Measurements from ENCODE around the gene PRRC1.
"Not testable (repeated sequence)": the region's sequence is repeated elsewhere in the genome, so short reads cannot be mapped to it uniquely, and the experiment has no call there.

Gene PRRC1

GRCh38 chr5:127517480-127518318, at the start of gene PRRC1:
TSS of gene PRRC1 (plus strand) at chr5:127517640. CDS start at chr5:127523480, 5,840 bp downstream.
- peak; percentile 77 for DNase-seq (ENCODE audit: low read depth)

GRCh38 chr5:127471211-127471610, 46.2 kb upstream of the PRRC1 start:
- no peak for DNase-seq (ENCODE audit: low read depth)

- no peak for DNase-seq (ENCODE audit: low read depth)
These were observed 44.7 kb upstream of the PRRC1 start for GRCh38 chr5:127472700-127473099.

GRCh38 chr5:127486471-127486870, 31.0 kb upstream of the PRRC1 start:
- DNase-seq (ENCODE audit: low read depth), result no peak

GRCh38 chr5:127492854-127493738, 24.3 kb upstream of the PRRC1 start:
- peak; percentile 51 for DNase-seq (ENCODE audit: low read depth)

GRCh38 chr5:127498548-127498947, 18.9 kb upstream of the PRRC1 start:
- no peak for DNase-seq (ENCODE audit: low read depth)

- no peak for DNase-seq (ENCODE audit: low read depth)
These were observed 11.5 kb upstream of the PRRC1 start for GRCh38 chr5:127505905-127506304.

GRCh38 chr5:127506616-127507015, 10.8 kb upstream of the PRRC1 start:
- no peak for DNase-seq (ENCODE audit: low read depth)

GRCh38 chr5:127508644-127509373, 8.6 kb upstream of the PRRC1 start:
- DNase-seq (ENCODE audit: low read depth), result no peak

GRCh38 chr5:127513408-127513970, 4.0 kb upstream of the PRRC1 start:
- no peak for DNase-seq (ENCODE audit: low read depth)

- DNase-seq (ENCODE audit: low read depth), result no peak
These were observed 2.6 kb upstream of the PRRC1 start for GRCh38 chr5:127514816-127515215.

GRCh38 chr5:127515693-127516440, 1.6 kb upstream of the PRRC1 start:
- DNase-seq (ENCODE audit: low read depth), result peak; percentile 60

GRCh38 chr5:127517110-127517479, 345 bp upstream of the PRRC1 start:
- peak; percentile 37 for DNase-seq (ENCODE audit: low read depth)

- peak; percentile 65 for DNase-seq (ENCODE audit: low read depth)
These were observed 830 bp downstream of the PRRC1 start for GRCh38 chr5:127518319-127518621.

- DNase-seq (ENCODE audit: low read depth), result peak; percentile 86
These were observed 2.1 kb downstream of the PRRC1 start for GRCh38 chr5:127519527-127519926.

- DNase-seq (ENCODE audit: low read depth), result no peak
These were observed 3.8 kb downstream of the PRRC1 start for GRCh38 chr5:127521138-127521770.

- no peak for DNase-seq (ENCODE audit: low read depth)
These were observed 7.7 kb downstream of the PRRC1 start for GRCh38 chr5:127525181-127525580.

- DNase-seq (ENCODE audit: low read depth), result no peak
These were observed 12.7 kb downstream of the PRRC1 start for GRCh38 chr5:127529904-127530682.

GRCh38 chr5:127536687-127537086, 19.2 kb downstream of the PRRC1 start:
- DNase-seq (ENCODE audit: low read depth), result no peak

- DNase-seq (ENCODE audit: low read depth), result not testable (repeated sequence)
These were observed 23.1 kb downstream of the PRRC1 start for GRCh38 chr5:127540553-127540952.

All from amniotic epithelial cell (primary cell).